HepG2 (cell line): Measurements from ENCODE around the gene PLXNA4. TPM values are rescaled to one million over a fixed set of nuclear protein-coding genes. Genes with fewer than 3 reads are reported as not detected.
A peak's percentile ranks its signal among the peaks of the same experiment; 100 is the strongest.

Experiments used
- ATAC-seq: fragments of 200-7000 bp; cut with Tn5 transposase; 3 replicates; pipeline ENCODE4 v1.9.1; 2020; ENCODE audit warnings: mild to moderate bottlenecking, moderate library complexity
- BruUV-seq: library from RNA; stranded (reverse); fragments of 400-500 nt; replicated peaks from 2 replicates; lab custom pipeline; 2021; lab: Mats Ljungman, UMichigan
- CTCF ChIA-PET: fragments of 300-600 bp; formaldehyde crosslinking; extraction: SDS; loops from one replicate; lab custom pipeline; 2021; ENCODE audit warnings: low total read pairs, inconsistent platforms, low intra/inter-chr PET ratio; lab: Yijun Ruan, JAX
- POLR2A ChIA-PET: fragments of 350-600 bp; sonication (Branson Sonifier 250); formaldehyde crosslinking; loops from one replicate; lab custom pipeline; 2020; ENCODE audit warnings: antibody characterized with exemption, inconsistent platforms; lab: Yijun Ruan, JAX
- DNase-seq: peaks from one replicate; pipeline ENCODE4 v3.0.0-alpha.2; 2015; ENCODE audit warnings: low spot score
- FAIRE-seq: peaks from 3 replicates; lab custom pipeline; 2011; peaks lifted over from hg19 to GRCh38; lab: Jason Lieb, UNC
- H2AFZ ChIP-seq: one replicate; pipeline ENCODE4 v1.6.1; 2011; ENCODE audit warnings: low read length, inconsistent platforms
- H3K27ac ChIP-seq: fragments of 300-600 bp; 3 replicates; pipeline ENCODE4 v1.8.0; 2011; ENCODE audit warnings: mixed run types, mild to moderate bottlenecking, mixed read lengths, low read length, inconsistent platforms; ENCODE audit not compliant: insufficient read depth; ENCODE audit errors: extremely low read length
- H3K27me3 ChIP-seq, 2 experiments: fragments of 200-600 bp in 1 of 2; 2 replicates in 1 of 2; 3 replicates in 1 of 2; pipeline versions ENCODE4 v1.6.0 to v1.8.0; 2011; ENCODE audit warnings: low read length in 2 of 2, mild to moderate bottlenecking in 2 of 2, moderate library complexity in 2 of 2, inconsistent platforms in 1 of 2; ENCODE audit not compliant: insufficient read depth in 2 of 2, control insufficient read depth in 1 of 2
- H3K36me3 ChIP-seq, 2 experiments: fragments of 200-600 bp in 1 of 2; replicated peaks in 1 of 2; 2 replicates in 1 of 2; 3 replicates in 1 of 2; pipeline versions ENCODE4 v1.5.1 to v1.8.0; 2011; ENCODE audit warnings: low read length in 2 of 2, inconsistent platforms in 1 of 2; ENCODE audit not compliant: insufficient read depth in 2 of 2, control insufficient read depth in 1 of 2
- H3K4me1 ChIP-seq: 2 replicates; pipeline ENCODE4 v1.5.1; 2012; ENCODE audit warnings: low read length, inconsistent platforms; ENCODE audit not compliant: insufficient read depth
- H3K4me2 ChIP-seq: 2 replicates; pipeline ENCODE4 v1.6.0; 2011; ENCODE audit warnings: low read depth, low read length, inconsistent platforms
- H3K4me3 ChIP-seq, 3 experiments: fragments of 200-600 bp in 1 of 3; sonication (generic), shearing (Covaris generic) in 1 of 3; replicated peaks in 1 of 3; 2 replicates each; pipeline ENCODE4 v1.5.1; 2011 to 2016; ENCODE audit warnings: low read length in 3 of 3, inconsistent platforms in 2 of 3, low read depth in 2 of 3, mild to moderate bottlenecking in 2 of 3, control low read depth in 1 of 3, mixed read lengths in 1 of 3; ENCODE audit not compliant: insufficient read depth in 1 of 3
- H3K79me2 ChIP-seq: one replicate; pipeline ENCODE4 v1.6.1; 2011; ENCODE audit warnings: low read length, inconsistent platforms; ENCODE audit not compliant: insufficient read depth
- H3K9ac ChIP-seq: 2 replicates; pipeline ENCODE4 v1.6.0; 2011; ENCODE audit warnings: mild to moderate bottlenecking, low read depth, low read length, inconsistent platforms; ENCODE audit not compliant: insufficient read depth
- H3K9me3 ChIP-seq: 2 replicates; pipeline ENCODE4 v1.5.1; 2012; ENCODE audit warnings: mild to moderate bottlenecking, low read length
- H4K20me1 ChIP-seq: 2 replicates; pipeline ENCODE4 v1.6.0; 2011; ENCODE audit warnings: inconsistent platforms, mild to moderate bottlenecking, low read length, moderate library complexity; ENCODE audit not compliant: insufficient read depth
- AGO1 ChIP-seq: fragments of 200-400 bp; formaldehyde crosslinking; IDR thresholded peaks from 2 replicates; pipeline ENCODE4 v1.6.1; 2017; ENCODE audit warnings: mild to moderate bottlenecking, low read depth, low read length, moderate library complexity; ENCODE audit not compliant: poor library complexity, severe bottlenecking
- ATF7 ChIP-seq, 2 experiments: fragments of 450-650 bp in 1 of 2; sonication (generic) in 1 of 2; formaldehyde crosslinking in 1 of 2; IDR thresholded peaks; 2 replicates each; pipeline versions ENCODE4 v1.4.0 to v1.6.1; 2016 to 2020; ENCODE audit warnings: antibody characterized with exemption in 1 of 2, mild to moderate bottlenecking in 1 of 2, missing genetic modification reagents in 1 of 2
- NR1H2 ChIP-seq: sonication (generic); formaldehyde crosslinking; IDR thresholded peaks from 2 replicates; pipeline ENCODE4 v1.8.1; 2022; ENCODE audit warnings: low read depth, missing genetic modification reagents, borderline replicate concordance
- NR2F6 ChIP-seq, 2 experiments: IDR thresholded peaks; 2 replicates each; pipeline ENCODE4 v1.6.1; 2016; ENCODE audit warnings: antibody characterized with exemption in 1 of 2, mild to moderate bottlenecking in 1 of 2
- TAF15 ChIP-seq: fragments of 200-400 bp; formaldehyde crosslinking; IDR thresholded peaks from one replicate; pipeline ENCODE4 v1.6.1; 2018; ENCODE audit warnings: mild to moderate bottlenecking, low read depth, low read length; ENCODE audit not compliant: poor library complexity, severe bottlenecking
- ZFP36L1 ChIP-seq: sonication (generic); formaldehyde crosslinking; IDR thresholded peaks from 2 replicates; pipeline ENCODE4 v1.8.0; 2022; ENCODE audit warnings: mild to moderate bottlenecking, missing genetic modification reagents, moderate library complexity
- ZNF703 ChIP-seq: sonication (generic); formaldehyde crosslinking; IDR thresholded peaks from 2 replicates; pipeline ENCODE4 v1.5.1; 2020; ENCODE audit warnings: missing genetic modification reagents, mild to moderate bottlenecking, moderate library complexity, borderline replicate concordance
- WGBS: methylation state at CpG from one replicate; pipeline ENCODE4 v1.1.6; 2017; ENCODE audit warnings: low lambda C conversion rate; 5-methylcytosine and 5-hydroxymethylcytosine counted together
- in situ Hi-C: cut with HindIII; loops from 2 replicates; pipeline ENCODE4 v1.10.0; 2017; ENCODE audit warnings: low pct_unique_long_range_greater_than_20kb; ENCODE audit not compliant: extremely low pct_ligation_motif_present
- intact Hi-C: fragments of 100-400 bp; cut with micrococcal nuclease; formaldehyde crosslinking; loops from one replicate; pipeline ENCODE4 v1.10.0; 2022; ENCODE audit not compliant: unreplicated experiment
- polyA plus RNA-seq, 8 experiments: library from polyadenylated mRNA; depleted of rRNA in 3 of 8; stranded (reverse) in 7 of 8; unstranded in 1 of 8; fragments of >200 nt; fragmentation: Illumina TruSeq in 4 of 8; extraction: Trizol in 4 of 8; gene quantifications; 2 replicates each; pipeline versions ENCODE4 v1.2.1 to v1.2.3, GENCODE V29; 2011 to 2016; ENCODE audit warnings: low read depth in 4 of 8, missing spikeins in 1 of 8, mixed read lengths in 1 of 8; ENCODE audit not compliant: insufficient read depth in 1 of 8
- total RNA-seq, 5 experiments: library from RNA; depleted of rRNA; stranded (reverse); fragments of >200 nt; fragmentation: Illumina TruSeq; extraction: Trizol; gene quantifications; 2 replicates each; pipeline ENCODE4 v1.2.3, GENCODE V29; 2016; ENCODE audit warnings: low read depth in 1 of 5
- TF ChIP-seq, protein P1 (sequence below): sonication (generic); formaldehyde crosslinking; conservative IDR thresholded peaks from 2 replicates; pipeline ENCODE4 v1.8.0; 2022; ENCODE audit warnings: missing genetic modification reagents
- TF ChIP-seq, protein P2 (sequence below): sonication (generic); formaldehyde crosslinking; IDR thresholded peaks from 2 replicates; pipeline ENCODE4 v1.4.0; 2020; ENCODE audit warnings: mild to moderate bottlenecking, missing genetic modification reagents
- TF ChIP-seq, protein P3 (sequence below): sonication (generic); formaldehyde crosslinking; IDR thresholded peaks from 2 replicates; pipeline ENCODE4 v1.9.0; 2021; ENCODE audit warnings: missing genetic modification reagents, borderline replicate concordance

Gene PLXNA4
- total and polyA plus RNA-seq, 2 of the 13 experiments (the other 11 are each of a cell fraction or from before 2014, with no cell fraction given): 0.01 to 0.04 TPM

DNA sequence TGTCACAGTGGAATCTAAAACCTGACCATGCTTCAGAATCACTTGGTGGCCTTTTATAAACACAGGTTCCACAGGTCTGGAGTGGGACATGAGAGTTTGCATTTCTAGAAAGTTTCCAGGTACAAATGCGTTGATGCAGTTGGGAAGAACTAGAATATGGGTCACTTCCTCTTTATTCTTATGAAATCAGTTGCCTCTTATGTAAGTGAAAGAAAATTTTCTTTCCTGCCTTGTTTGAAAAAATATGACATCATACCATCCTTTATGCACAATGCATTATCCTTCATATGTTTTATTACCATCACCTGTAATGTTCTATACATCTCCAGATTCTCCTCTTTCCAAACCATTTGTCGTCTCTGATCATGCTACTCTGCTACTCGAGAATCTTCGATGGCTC, 44.0 kb downstream of the PLXNA4 start:
- POLR2A ChIA-PET: no interaction called here
- Histone ChIP-seq H3K9me3 (no peaks in the 10 kb centered on the region), H3K9ac (no peak overlapping the region), H3K4me3 (no peak overlapping the region), H3K79me2 (no peaks in the 10 kb centered on the region), H4K20me1 (no peaks in the 10 kb centered on the region), H2AFZ (no peak overlapping the region), H3K4me2 (no peak overlapping the region), H3K27ac (no peak overlapping the region), H3K4me1 (no peaks in the 10 kb centered on the region), H3K36me3 (no peaks in the 10 kb centered on the region), H3K27me3 (peaks cover 1 to 32% of the 10 kb centered on the region in 2 experiments; a peak in 4 of 5 replicates)
- CTCF ChIA-PET: no interaction called here
- DNase-seq (no peak), FAIRE-seq (no peak), ATAC-seq (no peak)
- TF ChIP-seq, protein P1, sequence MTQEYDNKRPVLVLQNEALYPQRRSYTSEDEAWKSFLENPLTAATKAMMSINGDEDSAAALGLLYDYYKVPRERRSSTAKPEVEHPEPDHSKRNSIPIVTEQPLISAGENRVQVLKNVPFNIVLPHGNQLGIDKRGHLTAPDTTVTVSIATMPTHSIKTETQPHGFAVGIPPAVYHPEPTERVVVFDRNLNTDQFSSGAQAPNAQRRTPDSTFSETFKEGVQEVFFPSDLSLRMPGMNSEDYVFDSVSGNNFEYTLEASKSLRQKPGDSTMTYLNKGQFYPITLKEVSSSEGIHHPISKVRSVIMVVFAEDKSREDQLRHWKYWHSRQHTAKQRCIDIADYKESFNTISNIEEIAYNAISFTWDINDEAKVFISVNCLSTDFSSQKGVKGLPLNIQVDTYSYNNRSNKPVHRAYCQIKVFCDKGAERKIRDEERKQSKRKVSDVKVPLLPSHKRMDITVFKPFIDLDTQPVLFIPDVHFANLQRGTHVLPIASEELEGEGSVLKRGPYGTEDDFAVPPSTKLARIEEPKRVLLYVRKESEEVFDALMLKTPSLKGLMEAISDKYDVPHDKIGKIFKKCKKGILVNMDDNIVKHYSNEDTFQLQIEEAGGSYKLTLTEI (CRISPR knock-in tag): no peak
- TF ChIP-seq ATF7 (IDR thresholded peaks at IDR 0.05): peak; percentile 77
- TF ChIP-seq ATF7 (CRISPR knock-in tag; IDR thresholded peaks at IDR 0.05): no peak
- intact Hi-C loops: no loop called here
- BruUV-seq: no TSS peak
- in situ Hi-C loops: no loop called here
- 3% methylated on average over 4 of the region's 4 CpGs for WGBS

DNA sequence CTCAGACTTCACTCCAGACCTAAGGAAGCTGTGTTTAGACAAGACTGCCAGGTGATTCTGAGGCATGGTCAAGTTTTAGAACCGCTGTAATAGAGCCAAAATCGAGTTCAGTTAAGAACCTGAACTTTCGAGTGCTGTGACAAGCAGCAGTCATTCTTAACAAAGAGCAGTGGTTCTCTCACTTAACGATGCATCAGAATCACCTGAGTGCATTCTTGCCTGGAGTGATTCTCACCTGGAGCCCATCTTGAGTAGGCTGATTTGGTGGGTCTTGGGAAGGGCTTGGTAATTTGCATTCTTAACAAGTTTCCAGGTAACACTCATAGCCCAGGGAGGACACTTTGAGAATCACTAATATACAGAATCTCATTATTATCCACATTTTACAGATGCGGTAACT, 44.7 kb downstream of the PLXNA4 start:
- H3K27ac ChIP-seq: no peak overlapping the region
- BruUV-seq: no TSS peak
- DNase-seq (no peak), FAIRE-seq (no peak), ATAC-seq (no peak)
- no peak overlapping the region for H3K4me2 ChIP-seq
- intact Hi-C loops (no loop called here), in situ Hi-C loops (no loop called here)
- TF ChIP-seq NR2F6 (IDR thresholded peaks at IDR 0.05) (no peak), NR2F6 (CRISPR knock-in tag; IDR thresholded peaks at IDR 0.05) (no peak), TAF15 (no peak), NR1H2 (CRISPR knock-in tag) (no peak), ZFP36L1 (CRISPR knock-in tag) (no peak), ZNF703 (CRISPR knock-in tag) (no peak), AGO1 (no peak)
- TF ChIP-seq, protein P2, sequence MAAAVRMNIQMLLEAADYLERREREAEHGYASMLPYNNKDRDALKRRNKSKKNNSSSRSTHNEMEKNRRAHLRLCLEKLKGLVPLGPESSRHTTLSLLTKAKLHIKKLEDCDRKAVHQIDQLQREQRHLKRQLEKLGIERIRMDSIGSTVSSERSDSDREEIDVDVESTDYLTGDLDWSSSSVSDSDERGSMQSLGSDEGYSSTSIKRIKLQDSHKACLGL (CRISPR knock-in tag): no peak
- TF ChIP-seq, protein P3, sequence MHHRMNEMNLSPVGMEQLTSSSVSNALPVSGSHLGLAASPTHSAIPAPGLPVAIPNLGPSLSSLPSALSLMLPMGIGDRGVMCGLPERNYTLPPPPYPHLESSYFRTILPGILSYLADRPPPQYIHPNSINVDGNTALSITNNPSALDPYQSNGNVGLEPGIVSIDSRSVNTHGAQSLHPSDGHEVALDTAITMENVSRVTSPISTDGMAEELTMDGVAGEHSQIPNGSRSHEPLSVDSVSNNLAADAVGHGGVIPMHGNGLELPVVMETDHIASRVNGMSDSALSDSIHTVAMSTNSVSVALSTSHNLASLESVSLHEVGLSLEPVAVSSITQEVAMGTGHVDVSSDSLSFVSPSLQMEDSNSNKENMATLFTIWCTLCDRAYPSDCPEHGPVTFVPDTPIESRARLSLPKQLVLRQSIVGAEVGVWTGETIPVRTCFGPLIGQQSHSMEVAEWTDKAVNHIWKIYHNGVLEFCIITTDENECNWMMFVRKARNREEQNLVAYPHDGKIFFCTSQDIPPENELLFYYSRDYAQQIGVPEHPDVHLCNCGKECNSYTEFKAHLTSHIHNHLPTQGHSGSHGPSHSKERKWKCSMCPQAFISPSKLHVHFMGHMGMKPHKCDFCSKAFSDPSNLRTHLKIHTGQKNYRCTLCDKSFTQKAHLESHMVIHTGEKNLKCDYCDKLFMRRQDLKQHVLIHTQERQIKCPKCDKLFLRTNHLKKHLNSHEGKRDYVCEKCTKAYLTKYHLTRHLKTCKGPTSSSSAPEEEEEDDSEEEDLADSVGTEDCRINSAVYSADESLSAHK (CRISPR knock-in tag): no peak
- 0% methylated on average over 4 of the region's 5 CpGs for WGBS
- POLR2A ChIA-PET: no interaction called here
- H3K27me3 ChIP-seq: peaks cover 1 to 30% of the 10 kb centered on the region in 2 experiments; a peak in 4 of 5 replicates
- no peaks in the 10 kb centered on the region for H3K79me2 ChIP-seq
- no peaks in the 10 kb centered on the region for H3K4me1 ChIP-seq
- no peak overlapping the region for H2AFZ ChIP-seq
- H3K36me3 ChIP-seq: no peaks in the 10 kb centered on the region
- H3K9ac ChIP-seq: no peak overlapping the region
- no peaks in the 10 kb centered on the region for H4K20me1 ChIP-seq
- no peaks in the 10 kb centered on the region for H3K9me3 ChIP-seq
- CTCF ChIA-PET: no interaction called here
- no peak overlapping the region for H3K4me3 ChIP-seq
